HL-60 (cell line): ENCODE results near the gene BCAN.

Experiments used
- DNase-seq, 2 experiments: peaks; one replicate each; pipeline ENCODE4 v3.0.0-alpha.2; 2010 to 2020; ENCODE audit warnings: low read depth in 1 of 2, low spot score in 1 of 2
- H3K27ac ChIP-seq: fragments of 250-450 bp; sonication (Bioruptor Pico); replicated peaks from 2 replicates; pipeline ENCODE4 v1.5.1; 2020; ENCODE audit warnings: mild to moderate bottlenecking, moderate library complexity
- H3K27me3 ChIP-seq: fragments of 250-450 bp; sonication (Bioruptor Pico); 2 replicates; pipeline ENCODE4 v1.5.1; 2021; ENCODE audit warnings: mild to moderate bottlenecking, moderate library complexity; ENCODE audit not compliant: insufficient read depth, poor library complexity, severe bottlenecking
- H3K4me3 ChIP-seq: replicated peaks from 2 replicates; pipeline ENCODE4 v1.5.1; 2011; ENCODE audit warnings: mild to moderate bottlenecking, control low read depth, low read length; ENCODE audit not compliant: insufficient read depth
- CTCF ChIP-seq: IDR thresholded peaks from one replicate; pipeline ENCODE4 v1.5.1; 2011; ENCODE audit warnings: low read length, control low read depth, inconsistent platforms; ENCODE audit not compliant: insufficient read depth
- GABPA ChIP-seq: IDR thresholded peaks from 2 replicates; pipeline ENCODE4 v1.6.1; 2012; ENCODE audit warnings: low read depth
- POLR2AphosphoS5 ChIP-seq: IDR thresholded peaks from 2 replicates; pipeline ENCODE4 v1.6.1; 2012; ENCODE audit warnings: low read depth
- REST ChIP-seq: IDR thresholded peaks from 2 replicates; pipeline ENCODE4 v1.6.1; 2012; ENCODE audit warnings: low read depth; ENCODE audit not compliant: insufficient replicate concordance
- SPI1 ChIP-seq: IDR thresholded peaks from 2 replicates; pipeline ENCODE4 v1.6.1; 2012; ENCODE audit warnings: low read depth, mild to moderate bottlenecking, borderline replicate concordance
- long read RNA-seq: library from polyadenylated mRNA; unstranded; transcript quantifications from one replicate; pipeline ENCODE4 v2.0.0, GENCODE V29; 2020

BCAN gene
- long read RNA-seq, partial matches to known transcripts: 2 of 2 reads
- long read RNA-seq, other reads (novel, unspliced or antisense): 0 of 2 reads

- H3K27me3 ChIP-seq: peaks cover 50% of the 10 kb centered on the region
- DNase-seq: no peak
- H3K4me3 ChIP-seq: no peak within 1 kb of the TSS
- TF ChIP-seq CTCF (no peak), POLR2AphosphoS5 (no peak), GABPA (no peak), REST (no peak), SPI1 (no peak)
- no peak within 1 kb of the TSS for H3K27ac ChIP-seq
Measured at GRCh38 chr1:156641761-156642264, at the start of gene BCAN. TSS of gene BCAN (plus strand) at chr1:156642117. CDS start at chr1:156646055, 3,938 bp downstream.

- H3K27ac ChIP-seq: peak overlapping the region; percentile 76
- H3K4me3 ChIP-seq: peak overlapping the region; percentile 80
- no peak for DNase-seq
- 0 out of 2 replicates have a peak, but pooled peaks have one; percentile 32 for TF ChIP-seq POLR2AphosphoS5
- no peak for TF ChIP-seq SPI1
- H3K27me3 ChIP-seq: no peaks in the 10 kb centered on the region
Measured at GRCh38 chr1:156592158-156592909, 49.6 kb upstream of the BCAN start.

GRCh38 chr1:156592910-156593660, 48.8 kb upstream of the BCAN start:
- TF ChIP-seq REST (no peak), POLR2AphosphoS5 (peak; percentile 61)
- Histone ChIP-seq H3K4me3 (peak overlapping the region; percentile 80), H3K27ac (no peak overlapping the region; the same call in 1 of the 2 replicates), H3K27me3 (no peaks in the 10 kb centered on the region)
- DNase-seq: no peak

GRCh38 chr1:156593661-156593989, 48.3 kb upstream of the BCAN start:
- H3K27ac ChIP-seq: no peak overlapping the region
- TF ChIP-seq GABPA (no peak), REST (no peak), CTCF (no peak), POLR2AphosphoS5 (no peak; the same call in 1 of the 2 replicates), SPI1 (no peak)
- no peak for DNase-seq
- no peak overlapping the region for H3K4me3 ChIP-seq
- no peaks in the 10 kb centered on the region for H3K27me3 ChIP-seq
